Loucy (cell line): ENCODE data around the gene SLC45A3.

Source experiments
- H2AFZ ChIP-seq: fragments of 200-600 bp; sonication (generic); 2 replicates; pipeline ENCODE4 v1.6.0; 2016; ENCODE audit warnings: antibody characterized with exemption, mild to moderate bottlenecking, low read length, moderate library complexity
- H3F3A ChIP-seq: fragments of 200-600 bp; 2 replicates; pipeline ENCODE4 v1.6.0; 2016; ENCODE audit warnings: antibody characterized with exemption, low read depth, mild to moderate bottlenecking
- H3K27me3 ChIP-seq: fragments of 200-600 bp; sonication (generic); 2 replicates; pipeline ENCODE4 v1.6.1; 2014; ENCODE audit warnings: low read length, mild to moderate bottlenecking; ENCODE audit not compliant: insufficient read depth, poor library complexity, severe bottlenecking
- H3K36me3 ChIP-seq: fragments of 200-600 bp; sonication (generic); 2 replicates; pipeline ENCODE4 v1.6.1; 2016; ENCODE audit warnings: low read length; ENCODE audit not compliant: insufficient read depth
- H3K4me1 ChIP-seq: fragments of 200-600 bp; sonication (generic); 2 replicates; pipeline ENCODE4 v1.5.1; 2014; ENCODE audit warnings: low read length, mild to moderate bottlenecking; ENCODE audit not compliant: insufficient read depth, poor library complexity, severe bottlenecking
- H3K4me2 ChIP-seq: fragments of 200-600 bp; sonication (generic); 2 replicates; pipeline ENCODE4 v1.6.0; 2014; ENCODE audit warnings: antibody characterized with exemption, low read length, low read depth, mild to moderate bottlenecking; ENCODE audit not compliant: poor library complexity, severe bottlenecking
- H3K4me3 ChIP-seq: fragments of 200-600 bp; sonication (generic); 2 replicates; pipeline ENCODE4 v1.5.1; 2014; ENCODE audit warnings: low read length, mild to moderate bottlenecking, mixed read lengths; ENCODE audit not compliant: poor library complexity, severe bottlenecking
- H3K79me2 ChIP-seq: fragments of 200-600 bp; sonication (generic); 2 replicates; pipeline ENCODE4 v1.6.1; 2014; ENCODE audit warnings: low read length; ENCODE audit not compliant: insufficient read depth
- H3K9ac ChIP-seq: fragments of 200-600 bp; sonication (generic); 2 replicates; pipeline ENCODE4 v1.6.0; 2014; ENCODE audit warnings: mild to moderate bottlenecking, low read depth, low read length, moderate library complexity; ENCODE audit not compliant: poor library complexity, severe bottlenecking
- H3K9me2 ChIP-seq: fragments of 200-600 bp; sonication (generic); replicated peaks from 2 replicates; pipeline ENCODE4 v1.6.1; 2016; ENCODE audit warnings: low read depth, low read length, mixed read lengths
- H3K9me3 ChIP-seq: fragments of 200-600 bp; sonication (generic); 2 replicates; pipeline ENCODE4 v1.6.1; 2014; ENCODE audit warnings: mild to moderate bottlenecking, antibody characterized with exemption, low read length, low read depth; ENCODE audit not compliant: insufficient read depth
- H4K20me1 ChIP-seq: fragments of 200-600 bp; sonication (generic); 2 replicates; pipeline ENCODE4 v1.6.0; 2014; ENCODE audit warnings: antibody characterized with exemption, low read length, mild to moderate bottlenecking; ENCODE audit not compliant: insufficient read depth, poor library complexity, severe bottlenecking
- CTCF ChIP-seq: fragments of 200-600 bp; sonication (generic); conservative IDR thresholded peaks from 2 replicates; pipeline ENCODE4 v1.5.1; 2014; ENCODE audit warnings: mild to moderate bottlenecking, antibody characterized with exemption, low read length
- EZH2phosphoT487 ChIP-seq: fragments of 200-600 bp; IDR thresholded peaks from 2 replicates; pipeline ENCODE4 v1.6.1; 2018; ENCODE audit warnings: antibody characterized with exemption, mild to moderate bottlenecking, moderate library complexity, borderline replicate concordance

SLC45A3 gene

GRCh38 chr1:205693421-205693991 lies 13.2 kb upstream of the SLC45A3 start:
- H3K4me1 ChIP-seq = peaks cover 62% of the 10 kb centered on the region
- no peaks in the 10 kb centered on the region for H4K20me1 ChIP-seq
- H3K79me2 ChIP-seq = no peaks in the 10 kb centered on the region
- H3K4me3 ChIP-seq = peak overlapping the region; percentile 60
- TF ChIP-seq CTCF = no peak
- TF ChIP-seq EZH2phosphoT487 = no peak
- H3K4me2 ChIP-seq = peak overlapping the region; percentile 69
- no peaks in the 10 kb centered on the region for H3K36me3 ChIP-seq
- peaks cover 9% of the 10 kb centered on the region for H3F3A ChIP-seq
- H2AFZ ChIP-seq = peak overlapping the region; percentile 70
- no peaks in the 10 kb centered on the region for H3K9me2 ChIP-seq
- peak overlapping the region; percentile 78 for H3K9ac ChIP-seq
- no peaks in the 10 kb centered on the region for H3K27me3 ChIP-seq
- no peaks in the 10 kb centered on the region for H3K9me3 ChIP-seq

- H3K4me1 ChIP-seq = peaks cover 64% of the 10 kb centered on the region
- peak overlapping the region; percentile 60 for H3K4me3 ChIP-seq
- H3K9ac ChIP-seq = peak overlapping the region; percentile 78
- TF ChIP-seq CTCF (no peak), EZH2phosphoT487 (no peak)
- no peaks in the 10 kb centered on the region for H3K36me3 ChIP-seq
- no peak overlapping the region for H2AFZ ChIP-seq
- no peaks in the 10 kb centered on the region for H3K9me3 ChIP-seq
- H4K20me1 ChIP-seq = no peaks in the 10 kb centered on the region
- no peaks in the 10 kb centered on the region for H3K9me2 ChIP-seq
- peaks cover 9% of the 10 kb centered on the region for H3F3A ChIP-seq
- no peaks in the 10 kb centered on the region for H3K27me3 ChIP-seq
- H3K79me2 ChIP-seq = no peaks in the 10 kb centered on the region
- H3K4me2 ChIP-seq = peak overlapping the region; percentile 69
Measured at GRCh38 chr1:205692423-205692822, 12.1 kb upstream of the SLC45A3 start.

- Histone ChIP-seq H4K20me1 (no peaks in the 10 kb centered on the region), H3K4me2 (no peak overlapping the region), H3K9me2 (no peaks in the 10 kb centered on the region), H2AFZ (no peak overlapping the region), H3F3A (peaks cover 9% of the 10 kb centered on the region), H3K4me1 (peaks cover 52% of the 10 kb centered on the region), H3K36me3 (no peaks in the 10 kb centered on the region), H3K4me3 (no peak overlapping the region), H3K9ac (no peak overlapping the region), H3K9me3 (no peaks in the 10 kb centered on the region), H3K27me3 (no peaks in the 10 kb centered on the region), H3K79me2 (no peaks in the 10 kb centered on the region)
- TF ChIP-seq CTCF = no peak
- no peak for TF ChIP-seq EZH2phosphoT487
Measured at GRCh38 chr1:205690122-205690756, 9.9 kb upstream of the SLC45A3 start.
